ENCODE data around the gene NDUFAB1. TPM values are rescaled to one million over a fixed set of nuclear protein-coding genes. Genes with fewer than 3 reads are reported as not detected.

NDUFAB1 gene
- polyA plus RNA-seq, 1 of the 3 experiments (the other 2 are of a cell fraction), result 187 TPM

- H3K27me3 ChIP-seq (ENCODE audit: insufficient read depth), result no peaks in the 10 kb centered on the region
- WGBS (ENCODE audit: low lambda C conversion rate), result 72% methylated on average over 3 of the region's 3 CpGs
- H3K4me3 ChIP-seq (ENCODE audit: low read depth in 2 of 2, low read length in 1 of 2), result no peak overlapping the region
- no peak overlapping the region for H3K27ac ChIP-seq (ENCODE audit: low read depth in 2 of 2, low read length in 1 of 2)
- H2AFZ ChIP-seq (ENCODE audit: low read depth), result no peak overlapping the region
- DNase-seq, result no peak
- ChIA-PET CTCF (no interaction called here), POLR2A (no interaction called here)
- no peaks in the 10 kb centered on the region for H3K79me2 ChIP-seq (ENCODE audit: insufficient read depth)
- no peak overlapping the region for H3K9ac ChIP-seq
- no peaks in the 10 kb centered on the region for H3K9me3 ChIP-seq
- H3F3A ChIP-seq (replicated peaks; ENCODE audit: insufficient read depth), result peaks cover 15% of the 10 kb centered on the region
- H3K36me3 ChIP-seq (replicated peaks in 1 of 2; ENCODE audit: control insufficient read depth in 1 of 2, insufficient read depth in 2 of 2, low read length in 1 of 2), result peaks cover 25 to 49% of the 10 kb centered on the region in 2 experiments
- peaks cover 0 to 16% of the 10 kb centered on the region in 2 experiments; a peak in 1 of 4 replicates for H3K4me1 ChIP-seq (ENCODE audit: control insufficient read depth in 1 of 2, insufficient read depth in 2 of 2, low read depth in 1 of 2, low read length in 1 of 2)
- no peak overlapping the region for H3K4me2 ChIP-seq
- no peaks in the 10 kb centered on the region for H4K20me1 ChIP-seq (ENCODE audit: insufficient read depth)
- no peak for TF ChIP-seq ELF1 (IDR thresholded peaks at IDR 0.05)
- H3K9me2 ChIP-seq, result no peaks in the 10 kb centered on the region
These were observed 58.7 kb downstream of the NDUFAB1 start for GRCh38 chr16:23537390-23537789.

- no peak overlapping the region for H3K27ac ChIP-seq (ENCODE audit: low read depth in 2 of 2, low read length in 1 of 2)
- H2AFZ ChIP-seq (ENCODE audit: low read depth), result no peak overlapping the region
- peaks cover 0 to 16% of the 10 kb centered on the region in 2 experiments; a peak in 1 of 4 replicates for H3K4me1 ChIP-seq (ENCODE audit: control insufficient read depth in 1 of 2, insufficient read depth in 2 of 2, low read depth in 1 of 2, low read length in 1 of 2)
- CTCF ChIA-PET, result no interaction called here
- TF ChIP-seq PBX3 (IDR thresholded peaks at IDR 0.05), result peak; percentile 32; the same call in 1 of the 2 replicates
- TF ChIP-seq EZH2phosphoT487 (IDR thresholded peaks at IDR 0.05; ENCODE audit: borderline replicate concordance, low read depth), result no peak
- no peak for TF ChIP-seq SIN3A (IDR thresholded peaks at IDR 0.05; ENCODE audit: borderline replicate concordance, low read depth, low read length)
- TF ChIP-seq ZBTB33 (IDR thresholded peaks at IDR 0.05; ENCODE audit: borderline replicate concordance, low read depth), result no peak
- TF ChIP-seq TCF12 (IDR thresholded peaks at IDR 0.05), result no peak
- no peak for TF ChIP-seq SMC3 (IDR thresholded peaks at IDR 0.05; ENCODE audit: low read depth, low read length)
- no peak for TF ChIP-seq NFIC (IDR thresholded peaks at IDR 0.05; ENCODE audit: borderline replicate concordance)
- H3K79me2 ChIP-seq (ENCODE audit: insufficient read depth), result no peaks in the 10 kb centered on the region
- H3F3A ChIP-seq (replicated peaks; ENCODE audit: insufficient read depth), result peaks cover 15% of the 10 kb centered on the region
- WGBS (ENCODE audit: low lambda C conversion rate), result 60% methylated on average over 2 of the region's 2 CpGs
- no peak overlapping the region for H3K4me2 ChIP-seq
- no peaks in the 10 kb centered on the region for H3K9me3 ChIP-seq
- no peak overlapping the region for H3K9ac ChIP-seq
- H3K36me3 ChIP-seq (replicated peaks in 1 of 2; ENCODE audit: control insufficient read depth in 1 of 2, insufficient read depth in 2 of 2, low read length in 1 of 2), result peaks cover 28 to 44% of the 10 kb centered on the region in 2 experiments
- H4K20me1 ChIP-seq (ENCODE audit: insufficient read depth), result no peaks in the 10 kb centered on the region
- no peak overlapping the region for H3K4me3 ChIP-seq (ENCODE audit: low read depth in 2 of 2, low read length in 1 of 2)
- no peaks in the 10 kb centered on the region for H3K9me2 ChIP-seq
- POLR2A ChIA-PET, result no interaction called here
- H3K27me3 ChIP-seq (ENCODE audit: insufficient read depth), result no peaks in the 10 kb centered on the region
- no peak for DNase-seq
These were observed 60.2 kb downstream of the NDUFAB1 start for GRCh38 chr16:23535901-23536300.
